Bone marrow (tissue), 2 donors: Measurements from ENCODE around the gene BUB1.
"Not testable (repeated sequence)": the region's sequence is repeated elsewhere in the genome, so short reads cannot be mapped to it uniquely, and the experiment has no call there.

Source experiments
- DNase-seq, 2 donors: peaks; one replicate each; lab custom pipeline; 2025; lab: John Stamatoyannopoulos, UW

Gene BUB1

DNA sequence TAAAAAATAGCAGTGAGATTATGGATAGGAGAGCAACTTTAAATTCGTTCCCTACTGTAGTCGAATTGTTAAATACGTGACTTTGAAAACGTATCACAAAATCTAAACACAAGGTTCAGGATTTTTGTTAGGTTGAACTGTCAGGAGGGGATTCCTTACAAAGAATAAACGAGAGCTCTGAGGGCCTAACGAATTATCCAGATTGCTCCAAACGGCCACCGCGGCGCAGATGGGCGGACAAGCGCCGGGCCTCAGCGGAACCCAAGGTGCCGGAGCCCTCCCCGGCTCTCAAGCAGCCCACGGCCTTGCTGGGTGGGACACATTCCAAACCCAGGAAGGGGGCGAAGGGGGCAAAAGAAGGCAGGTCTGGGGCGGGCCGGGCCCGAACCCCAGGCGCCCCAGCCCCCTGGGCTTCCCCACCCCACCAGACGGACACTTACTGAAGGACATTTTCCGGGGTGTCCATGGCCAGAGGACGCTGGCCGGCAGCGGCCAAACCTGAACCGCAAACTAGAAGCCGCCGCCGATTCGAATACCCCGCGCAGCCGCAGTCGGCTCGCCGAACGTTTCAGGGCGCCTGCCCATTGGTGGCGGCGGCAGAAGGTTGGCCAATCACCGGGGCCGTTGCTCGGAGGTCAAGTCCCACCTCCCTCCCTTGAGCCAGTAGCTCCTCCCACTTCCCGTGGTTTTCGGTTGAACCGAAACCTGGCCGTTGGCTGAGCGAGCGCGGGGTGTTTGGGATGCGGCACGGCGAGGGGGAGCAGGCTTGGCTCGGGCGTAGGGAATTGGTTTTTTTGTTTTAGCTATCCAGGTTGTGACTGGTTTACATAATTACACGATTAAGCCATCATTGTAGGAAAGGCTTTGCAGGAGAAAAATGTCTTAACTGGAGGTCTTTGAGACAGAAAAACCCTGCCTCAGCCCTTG, at the start of gene BUB1:
TSS of gene BUB1 (minus strand) at position 534 of the 927 bp plus-strand sequence. CDS start at position 466, 68 bp downstream.
- DNase-seq, result peak; percentile 86 to 88

DNA sequence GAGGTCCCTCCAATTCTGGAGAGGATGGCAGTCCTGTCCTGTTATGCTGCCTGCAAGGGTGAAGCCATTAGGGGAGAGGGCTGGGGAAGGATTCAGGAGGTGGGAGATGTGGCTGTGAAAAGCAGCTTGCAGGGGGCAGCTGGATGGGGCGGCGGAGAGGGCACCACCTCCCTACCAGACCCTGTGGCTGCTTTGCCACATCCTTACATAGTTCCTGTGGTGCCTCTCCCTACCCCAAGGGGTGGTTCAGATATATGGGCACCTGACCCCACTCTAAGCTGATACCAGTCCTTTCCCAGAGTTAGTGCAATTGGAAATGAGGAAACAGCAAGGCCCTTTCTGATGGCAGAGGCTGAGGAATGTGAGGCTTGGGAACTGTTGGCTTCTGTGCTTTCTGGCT, 48.4 kb upstream of the BUB1 start:
- DNase-seq, result no peak

DNA sequence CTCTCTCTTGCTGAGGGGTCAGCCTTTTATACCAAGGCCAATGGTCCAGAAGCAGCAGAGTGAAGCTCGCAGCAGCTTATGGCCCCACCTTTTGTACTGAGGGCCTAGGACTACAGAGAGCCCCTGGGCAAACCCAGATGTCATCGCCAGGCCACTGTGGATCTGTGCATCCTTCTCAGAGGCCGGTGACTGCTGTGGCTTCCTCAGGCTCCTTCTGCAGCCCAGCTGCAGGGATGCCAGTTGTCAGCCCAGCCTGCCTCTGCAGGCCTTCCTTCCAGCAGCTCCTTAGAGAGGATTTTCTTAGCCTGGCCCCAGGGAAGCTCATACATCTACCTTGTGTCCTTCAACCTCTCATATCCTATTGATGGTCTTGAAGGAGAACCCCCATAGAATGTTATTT, 48.0 kb upstream of the BUB1 start:
- DNase-seq, result no peak

DNA sequence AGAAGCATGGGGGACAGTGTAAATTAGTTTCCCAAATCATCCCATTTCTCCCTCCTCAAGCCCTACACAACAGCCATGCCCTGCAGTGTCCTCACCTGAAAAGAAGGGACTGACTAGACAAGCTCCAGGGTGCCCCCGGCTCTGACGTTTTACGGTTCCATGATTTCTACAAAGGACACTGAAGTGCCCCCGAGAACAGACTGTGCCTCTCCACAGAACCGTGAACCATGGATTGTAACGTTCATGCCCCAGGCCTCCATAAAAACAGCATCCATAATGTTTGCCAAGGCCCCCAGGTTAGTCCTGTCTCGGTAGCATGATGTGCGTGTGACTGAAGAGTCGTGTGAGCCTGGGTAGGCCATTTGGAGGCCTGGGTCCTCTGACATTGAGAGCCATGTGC, 47.5 kb upstream of the BUB1 start:
- no peak for DNase-seq

DNA sequence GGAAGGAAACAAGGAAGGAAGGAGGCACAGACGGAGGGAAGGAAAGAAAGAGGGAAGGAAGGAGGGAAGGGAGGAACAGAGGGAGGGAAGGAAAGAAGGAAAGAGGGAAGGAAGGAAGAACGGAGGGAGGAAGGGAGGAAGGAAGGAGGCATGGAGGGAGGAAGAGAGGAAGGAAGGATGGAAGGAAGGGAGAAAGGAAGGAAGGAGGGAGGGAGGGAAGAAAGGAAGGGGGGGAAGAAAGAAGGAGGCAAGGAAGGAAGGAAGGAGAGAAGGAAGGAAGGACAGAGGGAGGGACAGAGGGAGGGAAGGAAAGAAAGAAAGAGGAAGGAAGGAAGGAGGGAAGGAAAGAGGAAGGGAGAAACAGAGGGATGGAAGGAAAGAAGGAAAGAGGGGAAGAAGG, 47.0 kb upstream of the BUB1 start:
- DNase-seq, result no peak

DNA sequence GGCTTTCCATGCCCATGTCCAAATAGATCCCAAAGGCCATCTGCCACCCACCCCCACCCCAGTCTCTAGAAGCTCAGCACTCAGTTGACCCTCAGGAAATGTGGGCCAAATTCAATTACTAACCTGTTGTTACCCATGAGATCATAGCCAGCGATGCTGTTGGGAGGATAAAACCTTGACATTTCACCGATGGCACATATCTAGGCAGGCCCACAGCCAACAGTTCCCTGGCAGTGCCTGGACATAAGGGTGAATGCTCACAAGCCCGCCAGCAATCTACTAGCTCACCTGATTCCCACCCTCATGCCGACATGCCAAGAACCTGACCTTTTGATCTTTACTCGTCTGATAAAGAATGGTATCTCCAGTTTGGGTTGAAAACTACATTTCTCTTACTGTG, 42.7 kb upstream of the BUB1 start:
- DNase-seq, result no peak

DNA sequence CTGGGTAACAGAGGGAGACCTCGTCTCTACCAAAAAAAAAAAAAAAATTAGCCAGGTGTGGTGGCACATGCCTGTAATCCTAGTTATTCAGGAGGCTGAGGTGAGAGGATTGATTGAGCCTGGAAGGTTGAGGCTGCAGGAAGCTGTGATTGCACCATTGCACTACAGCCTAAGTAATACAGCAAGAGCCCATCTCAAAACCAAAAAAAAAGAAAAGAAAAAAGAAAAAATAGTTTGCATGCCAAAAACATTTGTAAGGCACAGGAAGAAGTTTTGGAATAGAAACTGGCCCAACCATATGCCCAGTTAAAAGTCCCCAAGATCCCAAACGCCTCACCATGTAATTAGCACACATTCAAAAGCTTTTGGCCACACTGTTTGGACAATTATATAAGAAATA, 41.1 kb upstream of the BUB1 start:
- DNase-seq, result no peak

DNA sequence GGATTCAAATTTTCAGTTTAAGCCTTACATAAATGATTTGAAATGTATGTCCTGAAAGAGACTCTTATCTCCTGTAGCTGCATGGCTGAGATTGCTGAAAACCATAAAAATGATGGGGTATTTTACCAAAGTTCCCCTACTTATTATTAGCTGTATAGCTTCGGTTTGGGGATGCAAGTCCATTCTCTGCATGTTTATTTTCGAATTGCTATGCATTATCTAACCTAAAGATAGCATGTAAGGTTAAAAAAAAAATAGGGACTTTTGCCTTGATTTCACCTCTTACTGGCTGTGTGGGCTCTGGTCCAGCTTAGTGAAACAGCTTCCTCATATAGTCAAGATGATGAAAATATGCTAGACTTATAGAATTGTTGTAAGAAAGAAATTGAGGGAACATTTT, 40.5 kb upstream of the BUB1 start:
- no peak for DNase-seq

DNA sequence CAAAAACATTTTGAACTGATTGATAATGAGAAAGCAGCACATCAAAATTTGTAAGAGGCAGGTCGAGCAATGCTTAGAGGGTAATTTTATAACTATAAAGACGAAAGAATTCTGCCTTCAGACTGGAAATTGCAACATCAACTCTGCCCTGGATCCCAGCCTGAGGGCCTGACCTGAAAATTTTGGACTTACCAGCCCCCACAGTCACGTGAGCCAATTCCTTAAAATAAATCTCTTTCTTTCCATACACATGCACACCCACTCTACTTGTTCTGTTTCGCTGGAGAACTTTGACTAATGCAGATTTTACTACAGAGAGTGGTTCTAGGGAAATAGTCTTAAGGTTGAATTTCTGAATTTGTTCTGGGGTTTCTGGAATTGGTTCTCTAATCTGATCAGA, 39.9 kb upstream of the BUB1 start:
- DNase-seq, result no peak

DNA sequence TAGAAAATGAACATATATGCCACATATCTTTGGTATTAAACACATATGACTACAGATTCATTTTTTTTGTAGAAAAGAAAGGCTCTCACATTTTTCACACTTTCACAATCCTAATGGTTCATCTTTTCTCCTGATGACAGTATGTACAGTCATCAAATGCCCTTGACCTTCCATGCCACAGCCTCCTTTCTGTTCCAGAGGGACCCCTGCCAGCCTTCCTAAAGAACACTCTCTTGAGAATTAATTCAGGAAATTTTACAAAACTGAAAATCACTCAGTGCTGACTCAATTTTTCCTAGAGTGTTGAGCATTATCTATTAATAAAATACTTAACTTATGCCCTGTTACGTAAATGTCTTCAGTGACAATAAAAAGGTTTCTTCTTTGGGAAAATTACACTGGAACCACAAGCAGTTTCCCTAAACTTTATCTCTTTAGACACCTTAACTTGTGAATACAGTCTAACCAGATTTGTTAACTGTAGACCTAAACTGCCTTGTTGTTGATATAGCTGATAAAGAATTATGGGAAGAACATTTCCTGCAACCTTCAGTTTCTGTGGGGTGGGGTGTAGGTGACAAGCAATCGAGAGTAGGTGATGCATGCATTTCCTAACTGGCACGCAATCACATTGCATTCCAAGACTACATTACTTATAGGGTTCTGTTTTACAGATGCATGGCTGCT, 39.2 kb upstream of the BUB1 start:
- no peak for DNase-seq

DNA sequence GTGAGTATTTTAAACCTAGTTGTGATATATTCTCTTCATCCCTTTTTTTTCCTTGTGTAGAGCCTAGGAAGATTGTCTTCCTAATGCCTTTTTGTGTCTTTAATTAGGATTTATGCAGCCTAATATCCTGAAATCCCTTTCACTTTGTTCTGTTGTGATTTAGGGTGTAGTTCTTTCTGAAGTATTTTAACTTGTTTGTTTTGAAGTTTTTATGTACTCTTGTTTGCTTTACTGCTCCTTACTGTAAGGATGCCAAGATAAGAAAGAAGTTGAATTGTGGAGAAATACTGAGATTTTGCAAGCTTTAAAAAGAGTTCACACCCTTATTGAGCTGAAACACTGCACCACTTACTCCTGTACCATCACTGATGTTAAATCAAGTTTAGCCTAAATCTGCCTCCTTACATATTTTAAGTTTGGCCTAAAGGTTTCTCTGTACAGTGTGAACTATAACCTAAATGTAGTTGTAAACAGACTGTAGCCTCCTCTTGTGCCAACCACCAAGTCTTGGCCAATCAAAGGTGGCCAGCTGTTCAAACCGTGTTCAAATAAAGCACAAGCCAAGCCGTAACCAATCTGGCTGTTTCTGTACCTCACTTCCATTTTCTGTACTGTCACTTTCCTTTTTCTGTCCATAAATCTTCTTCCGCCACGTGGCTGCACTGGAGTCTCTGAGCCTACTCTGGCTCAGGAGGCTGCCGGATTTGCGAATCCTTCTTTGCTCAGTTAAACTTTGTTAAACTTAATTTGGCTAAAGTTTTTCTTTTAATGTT, 36.8 kb upstream of the BUB1 start:
- DNase-seq, result peak in 1 of 2 donors; percentile 3

DNA sequence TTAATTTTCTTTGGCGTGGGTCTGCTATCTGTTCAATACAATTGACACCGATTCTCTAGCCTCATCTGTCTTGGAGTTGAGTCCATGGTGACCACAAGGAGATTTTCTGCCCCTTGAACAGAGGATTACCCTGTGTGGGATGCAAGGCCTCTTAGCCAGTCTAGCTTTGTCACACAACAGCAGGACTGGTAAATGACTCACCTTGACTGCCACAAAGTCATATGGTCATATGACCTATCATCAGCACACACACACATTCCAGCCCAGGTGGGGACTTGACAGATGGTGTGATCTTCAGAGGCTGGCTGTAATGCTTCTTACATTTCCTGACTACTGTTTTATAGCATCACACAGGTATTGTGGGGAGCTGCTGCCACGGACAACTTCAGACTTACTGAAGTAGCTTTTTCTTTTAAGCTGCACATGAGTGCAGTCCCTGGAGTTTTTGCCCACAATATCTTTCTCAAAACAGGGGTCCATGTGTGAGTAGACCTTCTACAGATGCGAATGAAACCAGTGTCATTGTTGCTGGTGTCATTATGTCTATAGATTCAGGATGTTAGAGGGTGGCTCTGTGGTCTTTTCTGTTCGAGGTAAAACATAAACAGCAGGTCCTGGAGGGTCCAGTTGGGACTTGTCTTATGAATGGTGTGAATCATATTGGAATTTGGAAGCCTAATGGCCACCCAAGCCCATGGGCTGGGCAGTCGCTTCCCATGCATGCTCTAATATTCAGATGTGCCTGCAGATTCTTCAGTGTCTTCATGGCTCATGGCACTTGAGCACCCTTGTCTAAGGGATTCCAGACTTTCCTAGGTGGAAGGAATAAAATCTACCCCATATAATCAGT, 35.9 kb upstream of the BUB1 start:
- no peak for DNase-seq

DNA sequence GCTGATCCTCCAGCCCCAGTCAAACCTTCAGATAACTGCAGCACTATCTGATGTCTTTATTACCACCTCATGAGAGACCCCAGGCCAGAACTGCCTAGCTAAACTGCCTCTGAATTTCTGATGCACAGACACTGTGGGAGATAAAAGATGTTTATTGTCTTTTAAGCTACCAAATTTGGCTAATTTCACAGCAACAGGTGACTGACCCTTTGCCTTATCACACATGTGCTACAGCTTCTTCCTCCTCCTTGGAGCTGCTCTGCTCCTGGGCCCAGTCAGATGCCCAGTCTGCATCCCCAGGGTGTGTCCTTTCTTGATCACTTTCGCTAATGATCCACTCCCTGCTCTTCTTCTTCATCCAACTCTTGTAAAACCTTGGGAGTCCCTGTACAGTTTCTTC, 34.9 kb upstream of the BUB1 start:
- no peak for DNase-seq

DNA sequence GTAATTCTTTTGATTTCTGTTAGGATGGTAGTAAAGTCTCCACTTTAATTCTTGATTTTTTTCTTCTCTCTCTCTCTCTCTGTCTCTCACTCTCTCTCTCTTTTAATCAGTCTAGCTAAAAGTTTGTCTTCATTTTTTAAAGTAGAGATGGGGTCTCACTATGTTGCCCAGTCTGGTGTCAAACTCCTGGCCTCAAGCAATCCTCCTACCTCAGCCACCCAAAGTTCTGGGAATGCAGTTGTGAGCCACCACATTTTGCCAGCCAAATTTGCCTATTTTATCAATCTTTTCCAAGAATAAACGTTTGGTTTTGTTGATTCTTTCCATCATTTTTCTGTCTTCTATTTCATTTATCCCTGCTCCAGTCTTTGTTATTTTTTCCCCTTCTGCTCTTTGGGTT, 30.6 kb upstream of the BUB1 start:
- no peak for DNase-seq

DNA sequence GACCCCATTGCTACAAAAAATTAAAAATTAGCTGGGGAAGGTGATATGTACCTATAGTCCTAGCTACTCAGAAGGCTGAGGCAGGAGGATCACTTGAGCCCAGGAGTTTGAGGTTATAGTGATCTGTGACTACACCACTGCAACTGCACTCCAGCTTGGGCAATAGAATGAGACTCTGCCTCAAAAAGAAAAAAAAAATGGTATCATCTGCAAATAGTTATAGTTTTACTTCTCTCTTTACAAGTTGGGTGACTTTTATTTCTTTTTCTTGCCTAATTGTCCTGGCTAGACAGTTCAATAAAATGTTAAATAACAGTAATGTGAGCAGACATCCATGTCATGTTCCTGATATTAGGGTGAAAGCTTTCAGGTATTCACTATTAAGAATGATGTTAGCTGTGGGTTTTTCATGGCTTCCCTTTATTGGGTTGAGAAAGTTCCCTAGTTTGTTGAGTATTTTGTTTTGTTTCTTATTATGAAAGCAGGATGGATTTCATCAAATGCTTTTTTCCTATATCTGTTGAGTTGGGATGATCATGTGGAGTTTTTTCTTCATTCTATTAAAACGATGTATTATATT, 29.6 kb upstream of the BUB1 start:
- no peak for DNase-seq

DNA sequence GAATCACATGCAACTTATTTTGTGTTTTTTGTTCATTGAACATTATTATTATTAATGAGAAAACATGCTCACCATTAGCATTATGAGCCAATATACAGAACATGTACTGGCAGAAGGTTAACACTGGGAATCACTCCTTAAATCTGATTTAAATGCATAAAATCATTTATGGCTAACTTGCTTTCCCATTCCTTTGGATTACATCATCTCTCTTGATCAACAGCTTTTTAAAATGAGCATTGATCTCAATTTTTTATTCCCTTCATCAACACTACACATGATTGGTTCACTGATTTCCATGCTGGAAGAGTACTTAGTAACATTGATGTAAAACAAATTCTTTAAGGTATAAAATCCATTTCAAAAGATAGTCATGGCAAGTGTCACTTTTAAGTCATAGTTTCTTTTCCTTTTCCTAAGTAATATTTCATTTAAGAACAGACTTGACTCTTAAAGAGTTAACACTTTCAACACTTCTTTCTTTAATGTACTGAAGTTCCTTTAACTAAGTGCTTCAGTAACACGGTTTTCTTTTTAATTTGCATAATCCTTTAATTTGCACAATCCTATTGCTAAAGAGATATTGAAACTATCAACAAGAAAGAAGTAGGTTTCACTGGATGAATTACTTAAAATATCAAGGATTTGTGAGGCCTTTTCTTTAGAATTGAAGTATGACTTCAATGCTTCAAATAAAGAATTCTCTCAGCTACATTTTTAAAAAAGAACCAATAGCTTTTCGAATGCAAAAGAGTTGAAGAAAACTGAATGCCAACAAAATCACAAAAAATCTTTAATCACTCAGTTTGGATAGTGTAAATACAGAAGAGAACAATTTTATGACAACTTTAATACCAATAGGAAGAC, 24.9 kb upstream of the BUB1 start:
- DNase-seq, result no peak

DNA sequence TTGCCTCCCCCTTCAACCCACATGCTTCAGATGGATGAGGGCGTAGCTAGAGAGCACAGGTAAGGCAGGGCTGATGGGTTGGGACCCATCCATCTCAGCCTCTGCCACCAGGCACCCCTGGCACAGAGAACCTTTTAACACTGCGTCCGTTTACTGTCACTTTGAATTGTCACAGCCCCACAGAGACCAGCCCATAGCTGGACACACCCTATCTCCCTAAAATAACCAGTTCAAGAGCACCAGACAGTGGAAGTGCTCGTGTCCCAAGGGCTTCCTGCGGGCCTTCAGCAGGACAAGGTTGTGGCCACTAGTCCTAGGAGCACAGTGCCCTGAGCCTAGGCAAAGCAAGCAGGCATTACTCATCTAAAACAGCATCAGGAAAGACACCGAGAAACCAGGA, 20.4 kb upstream of the BUB1 start:
- DNase-seq, result not testable (repeated sequence)

DNA sequence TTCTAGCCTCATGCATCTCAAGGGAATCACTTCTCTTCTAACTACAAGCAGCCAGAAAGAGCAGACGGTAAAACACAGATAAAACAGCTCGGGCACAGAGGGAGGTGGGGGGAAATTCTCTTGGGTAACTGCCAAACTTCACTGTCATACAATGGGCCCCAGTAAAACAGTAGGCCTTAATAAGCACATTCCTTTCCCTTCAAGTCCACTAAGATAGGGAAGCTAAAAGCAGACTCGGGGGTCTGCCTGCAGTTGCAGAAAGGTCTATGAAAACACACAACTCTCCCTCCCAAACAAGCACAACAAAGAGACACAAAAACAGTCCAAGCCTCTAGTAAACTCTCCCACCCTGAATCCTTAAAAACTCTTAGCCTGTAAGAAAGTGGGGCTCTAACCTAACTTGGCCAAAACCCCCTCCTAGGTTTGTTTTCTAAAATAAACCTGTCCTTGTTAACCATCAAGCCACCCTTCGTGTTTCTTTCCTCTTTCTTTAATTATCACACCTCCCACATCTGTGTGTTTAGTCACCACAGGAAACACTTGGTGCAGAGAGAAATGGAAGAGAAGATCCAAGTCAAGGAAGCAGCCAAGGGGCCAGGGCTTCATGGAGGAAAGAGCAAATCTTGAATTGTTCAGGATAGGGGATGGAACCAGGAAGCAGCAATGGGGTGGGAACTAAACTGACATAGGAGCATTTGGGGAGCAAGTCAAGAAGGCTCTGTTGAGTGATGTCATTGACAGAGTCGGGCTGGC, 17.5 kb upstream of the BUB1 start:
- DNase-seq, result peak in 1 of 2 donors; percentile 62

DNA sequence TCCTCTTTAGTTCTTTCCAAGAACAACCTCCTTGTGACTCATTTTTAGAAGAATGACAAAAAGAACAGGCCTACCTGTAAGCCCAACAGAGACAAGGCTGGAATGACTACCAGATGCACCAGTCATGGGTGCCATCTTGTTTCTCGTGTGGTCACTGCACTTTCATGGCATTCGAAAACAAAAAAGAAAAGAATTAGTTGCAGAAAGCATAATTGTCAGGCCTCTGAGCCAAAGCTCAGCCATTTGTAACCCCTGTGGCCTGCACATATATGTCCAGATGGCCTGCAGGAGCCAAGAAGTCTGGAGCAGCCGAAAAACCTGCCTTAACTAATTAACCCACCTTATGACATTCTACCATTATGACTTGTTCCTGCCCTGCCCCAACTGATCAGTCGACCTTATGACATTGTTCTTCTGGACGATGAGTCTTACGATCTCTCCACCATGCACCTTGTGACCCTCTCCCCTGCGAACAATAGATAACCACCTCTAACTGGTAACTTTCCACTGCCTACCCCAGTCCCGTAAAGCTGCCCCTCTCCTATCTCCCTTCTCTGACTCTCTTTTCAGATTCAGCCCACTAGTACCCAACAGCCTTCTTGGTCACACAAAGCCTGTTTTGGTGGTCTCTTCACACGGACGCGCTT, 13.9 kb upstream of the BUB1 start:
- no peak for DNase-seq
